ENCODE data around the gene SAMD13.
"Not testable (repeated sequence)": the region's sequence is repeated elsewhere in the genome, so short reads cannot be mapped to it uniquely, and the experiment has no call there.

The SAMD13 gene

DNA sequence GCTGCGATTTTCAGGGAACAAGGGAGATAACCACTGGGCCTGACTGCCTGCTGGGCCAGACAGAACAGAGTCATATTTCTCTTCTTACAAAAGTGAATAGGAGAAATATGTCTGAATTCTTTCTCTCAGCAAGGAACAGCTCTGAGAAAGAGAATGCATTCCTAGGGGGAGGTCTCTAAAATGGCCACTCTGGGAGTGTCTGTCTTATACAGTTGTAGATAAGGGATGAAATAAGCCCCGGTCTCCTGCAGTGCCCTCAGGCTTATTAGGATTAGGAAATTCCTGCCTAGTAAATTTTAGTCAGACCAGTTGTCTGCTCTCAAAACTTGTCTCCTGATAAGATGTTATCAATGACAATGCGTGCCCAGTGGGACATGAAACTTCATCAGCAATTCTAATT lies 14.1 kb upstream of the SAMD13 start:
- not testable (repeated sequence) for DNase-seq

GRCh38 chr1:84289169-84289785 lies 12.2 kb upstream of the SAMD13 start:
- DNase-seq, result no peak

DNA sequence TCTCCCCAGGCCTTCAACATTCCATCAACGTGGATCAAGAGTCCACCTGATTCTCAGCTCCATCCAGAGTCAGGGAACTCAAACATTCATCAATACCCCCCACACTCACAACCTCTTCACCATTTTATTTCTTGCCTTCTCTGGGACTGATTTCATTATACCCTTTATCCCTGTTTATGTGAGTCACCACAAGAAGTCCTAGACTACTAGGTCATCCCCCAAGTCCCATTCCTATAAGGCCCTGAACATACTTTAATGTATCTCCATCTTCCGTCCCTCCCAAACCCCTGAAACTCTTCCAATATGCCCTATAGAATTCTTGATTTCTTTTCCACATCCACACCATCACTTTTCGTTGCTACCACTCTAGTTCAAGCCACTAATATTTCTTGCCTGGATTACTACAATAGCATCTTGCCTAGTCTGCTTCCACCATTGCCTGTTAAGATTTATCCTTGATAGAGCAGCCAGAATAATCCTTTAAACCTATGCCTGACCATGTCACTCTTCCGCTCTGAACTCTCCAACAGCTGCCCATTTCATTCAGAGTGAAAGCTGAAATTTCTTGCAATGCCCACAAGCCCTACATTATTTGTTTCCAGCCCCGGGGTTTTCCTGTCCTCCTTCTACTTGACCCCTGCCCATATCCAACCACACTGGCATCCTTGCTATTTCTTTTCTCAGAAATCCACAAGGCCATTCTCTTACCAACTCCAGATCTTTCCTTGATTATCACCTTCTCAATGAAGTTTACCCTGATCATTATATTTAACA lies 9.4 kb upstream of the SAMD13 start:
- DNase-seq, result no peak

DNA sequence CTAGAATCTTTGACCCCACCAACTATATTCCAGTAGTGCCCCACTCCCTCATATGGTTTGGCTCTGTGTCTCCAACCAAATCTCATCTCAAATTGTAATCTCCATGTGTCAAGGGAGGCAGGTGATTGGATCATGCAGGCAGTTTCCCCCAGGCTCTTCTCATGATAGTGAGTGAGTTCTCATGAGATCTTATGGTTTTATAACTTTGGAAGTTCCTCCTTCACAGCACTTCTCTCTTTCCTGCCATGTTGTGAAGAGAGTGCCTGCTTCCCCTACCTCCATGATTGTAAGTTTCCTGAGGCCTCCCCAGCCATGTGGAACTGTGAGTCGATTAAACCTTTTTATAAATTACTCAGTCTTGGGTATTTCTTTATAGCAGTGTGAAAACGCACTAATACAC lies 7.7 kb upstream of the SAMD13 start:
- DNase-seq, result no peak

GRCh38 chr1:84294751-84295150 lies 6.8 kb upstream of the SAMD13 start:
- DNase-seq, result no peak

GRCh38 chr1:84297546-84298244 lies 3.8 kb upstream of the SAMD13 start:
- DNase-seq, result no peak

GRCh38 chr1:84298328-84298683 lies 3.2 kb upstream of the SAMD13 start:
- DNase-seq, result peak in 1 of 2 experiments; percentile 22

- no peak for DNase-seq
Observed at GRCh38 chr1:84298684-84299535, 2.6 kb upstream of the SAMD13 start.

DNA sequence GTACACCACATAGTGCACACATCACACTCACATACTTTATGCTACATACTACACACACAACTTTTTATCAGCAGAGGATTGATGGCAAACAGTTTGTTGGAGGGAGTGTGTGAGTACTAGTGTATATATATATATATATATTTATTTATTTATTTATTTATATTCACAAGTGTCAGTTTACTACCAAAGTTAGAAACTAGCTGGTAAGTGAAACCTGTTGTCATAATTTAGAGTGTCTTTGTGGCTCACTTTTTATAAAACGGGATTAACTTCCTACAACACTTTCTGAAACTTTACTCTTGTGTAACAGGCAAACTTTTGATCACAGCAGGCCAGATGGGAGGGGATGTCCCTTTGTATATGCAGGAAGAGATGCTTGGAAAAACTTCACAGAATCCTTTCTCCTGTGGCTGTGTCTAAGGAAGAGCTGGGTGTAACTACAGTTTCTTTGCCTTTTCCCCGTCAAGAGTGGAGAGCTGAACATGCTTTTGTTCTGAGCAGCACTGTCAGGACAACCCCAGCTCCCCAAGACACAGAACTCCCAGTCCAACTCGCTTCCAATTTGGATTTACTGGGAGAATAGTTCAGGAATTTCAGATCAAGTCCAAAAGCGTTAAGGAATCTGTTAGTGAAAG lies 1.9 kb upstream of the SAMD13 start:
- DNase-seq, result no peak

- DNase-seq, result no peak
Observed at GRCh38 chr1:84300501-84300900, 1.0 kb upstream of the SAMD13 start.

GRCh38 chr1:84301785-84302385 lies 377 bp downstream of the SAMD13 start:
- DNase-seq, result no peak

GRCh38 chr1:84303314-84303830 lies 1.9 kb downstream of the SAMD13 start:
- DNase-seq, result no peak

DNA sequence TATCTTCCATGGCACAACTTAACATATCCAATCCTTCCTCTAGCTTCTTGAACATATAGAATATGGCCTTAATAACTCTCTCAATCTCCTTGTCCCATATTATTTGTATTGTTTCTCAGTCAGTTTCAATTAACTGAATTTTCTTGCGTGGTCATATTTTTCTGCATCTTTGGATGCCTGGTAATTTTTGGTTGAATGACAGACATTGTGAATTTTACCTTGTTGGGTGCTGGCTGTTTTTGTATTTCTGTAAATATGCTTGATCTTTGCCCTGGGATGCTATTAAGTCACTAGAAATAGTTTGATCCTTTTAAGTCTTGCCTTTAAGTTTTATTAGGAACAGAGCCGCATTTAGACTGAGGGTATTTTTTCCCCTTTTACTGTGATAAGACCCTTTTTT lies 5.9 kb downstream of the SAMD13 start:
- no peak for DNase-seq

- no peak for DNase-seq
Observed at GRCh38 chr1:84311296-84311695, 9.8 kb downstream of the SAMD13 start.

DNA sequence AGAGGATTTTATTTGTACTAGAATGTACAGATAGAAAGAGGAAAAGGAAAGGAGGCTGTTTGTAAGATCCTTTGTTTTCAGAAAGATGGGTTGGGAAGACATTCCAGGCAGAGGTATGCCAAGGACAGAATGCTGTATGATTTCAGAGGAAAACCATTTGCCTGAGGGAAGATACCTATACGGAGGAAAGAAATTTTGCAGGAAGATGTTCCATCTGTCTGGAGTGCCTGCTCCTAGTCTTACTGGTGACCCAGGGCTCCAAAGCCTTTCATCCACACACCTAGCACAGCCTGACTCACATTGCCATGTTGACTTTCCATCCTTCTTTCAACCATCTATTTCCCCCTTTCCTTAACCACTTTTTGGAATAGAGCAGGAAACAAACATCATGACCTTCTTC lies 18.2 kb downstream of the SAMD13 start:
- no peak for DNase-seq

GRCh38 chr1:84327830-84328229 lies 26.3 kb downstream of the SAMD13 start:
- no peak for DNase-seq

DNA sequence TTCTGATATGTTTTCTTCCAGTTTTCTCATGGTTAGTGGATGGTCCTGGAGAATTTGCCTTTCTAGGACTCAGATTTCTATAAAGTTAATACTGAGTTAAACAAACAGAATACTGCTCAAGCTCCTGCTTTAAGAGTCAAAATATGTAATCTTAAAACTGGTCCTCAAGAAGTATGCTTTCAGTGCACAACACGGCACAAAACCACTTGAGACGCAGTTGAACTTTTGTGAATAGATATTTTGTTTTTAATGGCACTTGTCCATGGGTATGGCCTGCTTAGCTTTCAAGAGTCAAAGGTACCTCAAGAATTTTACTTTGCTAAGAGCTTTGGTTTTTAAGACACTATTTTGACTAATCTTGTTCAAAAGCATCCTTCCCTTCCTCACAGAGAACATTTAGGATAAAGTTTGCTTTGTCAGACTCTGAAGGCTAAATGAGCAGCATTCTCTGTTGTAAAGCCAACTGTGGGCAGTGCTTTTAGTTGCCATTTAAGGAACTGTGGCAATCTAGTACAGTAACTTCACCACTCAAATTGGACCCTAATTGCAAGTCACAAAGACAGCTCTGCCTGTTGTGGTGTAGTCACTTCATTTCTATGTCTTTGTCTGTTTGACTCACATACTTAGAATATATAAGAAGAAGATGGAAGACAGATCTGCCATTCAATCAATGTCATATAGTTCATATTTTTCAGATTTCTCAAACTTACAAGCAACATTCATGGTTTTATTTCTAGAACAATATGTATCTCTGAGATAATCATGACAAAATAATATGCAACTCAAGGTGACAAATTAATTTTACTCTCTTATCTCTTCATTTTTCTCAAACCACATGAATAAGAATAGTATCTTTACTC lies 28.8 kb downstream of the SAMD13 start:
- no peak for DNase-seq

- no peak for DNase-seq
Observed at GRCh38 chr1:84339503-84339902, 38.0 kb downstream of the SAMD13 start.

- DNase-seq, result no peak
Observed at GRCh38 chr1:84344286-84344685, 42.8 kb downstream of the SAMD13 start.

DNA sequence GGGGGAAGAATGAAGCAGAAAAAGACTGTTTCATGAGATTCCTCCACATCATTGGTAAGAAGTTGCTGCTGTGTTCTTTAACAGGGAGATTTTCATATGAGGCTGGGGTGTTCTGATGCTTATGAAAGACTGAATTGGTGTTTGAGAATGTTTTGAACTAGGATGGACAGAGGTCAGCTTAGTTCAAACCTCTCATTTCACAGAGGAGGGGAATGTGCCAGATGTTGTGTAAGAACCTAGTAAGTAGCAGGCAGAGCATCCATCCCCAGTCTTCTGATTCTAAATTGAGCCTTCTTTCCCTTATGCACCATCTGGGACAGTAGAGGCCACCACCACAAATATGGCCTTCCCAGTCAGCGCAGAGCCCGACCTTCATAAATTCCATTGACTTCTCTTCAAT lies 43.7 kb downstream of the SAMD13 start:
- DNase-seq, result no peak

Data from NCI-H1930 (cell line).